GM12892 (cell line): ENCODE data around the gene RPS6KA1.

Source experiments
- POLR2A ChIP-seq: IDR thresholded peaks from 2 replicates; pipeline ENCODE4 v1.6.1; 2011; ENCODE audit warnings: low read depth, low read length, control low read depth
- TAF1 ChIP-seq: IDR thresholded peaks from 2 replicates; pipeline ENCODE4 v1.6.1; 2011; ENCODE audit warnings: low read depth, mild to moderate bottlenecking, control low read depth, low read length, borderline replicate concordance

GRCh38 chr1:26526287-26526686 is 3.3 kb upstream of the RPS6KA1 start:
- TF ChIP-seq POLR2A (no peak), TAF1 (no peak)
